ENCODE data around the gene SYNDIG1.

The SYNDIG1 gene

DNA sequence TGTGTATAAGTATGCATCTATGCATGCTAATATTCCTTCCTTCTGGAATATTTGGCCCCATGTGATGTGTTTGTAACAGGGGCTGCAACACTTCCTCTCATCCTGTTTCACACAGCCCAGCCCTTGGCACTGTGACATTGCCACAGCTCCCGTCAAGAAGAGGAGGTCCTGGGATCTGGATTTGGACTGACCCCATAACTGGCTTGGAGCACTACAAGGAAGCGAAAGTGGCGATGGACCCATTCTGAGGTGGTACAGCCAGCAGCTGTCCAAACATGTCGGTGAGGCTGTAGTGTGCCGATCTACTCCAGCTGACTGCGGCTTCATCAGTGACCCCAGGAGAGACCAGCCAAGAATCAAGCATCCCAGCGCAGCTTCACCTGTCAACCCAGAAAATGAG is 18.2 kb downstream of the SYNDIG1 start:
- H3K4me3 ChIP-seq (ENCODE audit: low read depth, low read length) = no peak overlapping the region
- TF ChIP-seq, protein P1, sequence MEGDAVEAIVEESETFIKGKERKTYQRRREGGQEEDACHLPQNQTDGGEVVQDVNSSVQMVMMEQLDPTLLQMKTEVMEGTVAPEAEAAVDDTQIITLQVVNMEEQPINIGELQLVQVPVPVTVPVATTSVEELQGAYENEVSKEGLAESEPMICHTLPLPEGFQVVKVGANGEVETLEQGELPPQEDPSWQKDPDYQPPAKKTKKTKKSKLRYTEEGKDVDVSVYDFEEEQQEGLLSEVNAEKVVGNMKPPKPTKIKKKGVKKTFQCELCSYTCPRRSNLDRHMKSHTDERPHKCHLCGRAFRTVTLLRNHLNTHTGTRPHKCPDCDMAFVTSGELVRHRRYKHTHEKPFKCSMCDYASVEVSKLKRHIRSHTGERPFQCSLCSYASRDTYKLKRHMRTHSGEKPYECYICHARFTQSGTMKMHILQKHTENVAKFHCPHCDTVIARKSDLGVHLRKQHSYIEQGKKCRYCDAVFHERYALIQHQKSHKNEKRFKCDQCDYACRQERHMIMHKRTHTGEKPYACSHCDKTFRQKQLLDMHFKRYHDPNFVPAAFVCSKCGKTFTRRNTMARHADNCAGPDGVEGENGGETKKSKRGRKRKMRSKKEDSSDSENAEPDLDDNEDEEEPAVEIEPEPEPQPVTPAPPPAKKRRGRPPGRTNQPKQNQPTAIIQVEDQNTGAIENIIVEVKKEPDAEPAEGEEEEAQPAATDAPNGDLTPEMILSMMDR (IDR thresholded peaks at IDR 0.05; ENCODE audit: low read depth, low read length, missing control alignments) = no peak
- H3K27ac ChIP-seq = no peak overlapping the region
- DNase-seq = no peak
- H3K36me3 ChIP-seq (replicated peaks) = no peaks in the 10 kb centered on the region
- in situ Hi-C loops (cut with HindIII; ENCODE audit: low pct_ligation_motif_present, low sequenced_read_pairs) = no loop called here
- no peaks in the 10 kb centered on the region for H3K27me3 ChIP-seq (replicated peaks)

DNA sequence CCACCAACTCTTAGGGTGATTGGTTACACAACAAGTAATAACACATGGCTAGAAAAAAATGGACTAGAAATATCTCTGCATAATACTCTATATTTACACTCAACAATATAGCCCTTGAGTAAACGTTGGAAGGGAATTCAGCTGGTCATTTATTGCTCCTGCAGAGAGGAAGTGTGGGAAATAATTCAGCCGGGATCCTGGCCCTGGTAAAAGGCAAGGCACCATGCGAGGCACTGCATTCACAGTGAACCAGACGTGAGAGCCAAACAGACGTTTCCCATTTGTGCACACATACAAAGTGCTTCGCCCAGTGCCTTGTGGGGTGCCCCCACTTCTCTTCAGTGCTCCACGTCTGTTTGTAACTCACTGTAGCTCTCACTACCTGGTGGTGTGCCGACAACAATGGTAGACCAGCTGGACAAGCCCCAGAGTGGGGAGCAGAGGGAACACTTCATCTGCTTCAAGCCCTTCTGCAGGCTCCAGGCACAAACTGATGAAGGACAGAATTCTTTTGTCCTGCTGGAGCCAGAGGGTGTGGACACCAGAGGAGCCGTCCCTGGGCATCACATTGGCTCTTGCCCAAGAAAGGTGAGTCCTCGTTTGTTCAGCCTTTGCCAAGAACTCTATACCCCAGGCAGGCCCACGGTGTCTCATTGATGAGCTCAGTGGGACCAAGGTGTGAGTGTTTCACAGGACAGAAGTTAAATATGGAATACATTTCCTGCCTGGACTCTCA is 18.8 kb downstream of the SYNDIG1 start:
- no peak for DNase-seq
- H3K27me3 ChIP-seq (replicated peaks) = no peaks in the 10 kb centered on the region
- no peak overlapping the region for H3K27ac ChIP-seq
- H3K36me3 ChIP-seq (replicated peaks) = no peaks in the 10 kb centered on the region
- in situ Hi-C loops (cut with HindIII; ENCODE audit: low pct_ligation_motif_present, low sequenced_read_pairs) = no loop called here
- no peak overlapping the region for H3K4me3 ChIP-seq (ENCODE audit: low read depth, low read length)
- TF ChIP-seq, protein P1 (IDR thresholded peaks at IDR 0.05; ENCODE audit: low read depth, low read length, missing control alignments) = no peak

DNA sequence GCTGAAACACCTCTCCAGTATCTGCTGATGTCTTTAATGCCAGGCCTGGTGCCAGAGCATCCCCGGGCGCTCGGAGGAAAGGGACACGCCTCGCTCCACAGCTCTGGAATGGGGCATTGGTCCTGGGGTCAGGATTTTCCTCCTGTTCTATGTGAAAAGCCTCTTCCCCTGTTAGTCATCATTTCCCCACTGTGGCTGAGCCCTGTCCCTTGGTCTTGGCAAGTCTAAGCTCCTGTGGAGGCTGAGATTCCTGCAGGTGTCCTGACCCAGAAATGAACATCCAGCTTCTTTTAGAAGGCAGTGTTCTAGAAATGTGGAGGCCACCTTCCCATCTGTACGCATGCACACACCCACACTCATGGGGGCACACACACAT is 19.4 kb downstream of the SYNDIG1 start:
- H3K4me3 ChIP-seq (ENCODE audit: low read depth, low read length) = no peak overlapping the region
- no peak overlapping the region for H3K27ac ChIP-seq
- TF ChIP-seq, protein P1 (IDR thresholded peaks at IDR 0.05; ENCODE audit: low read depth, low read length, missing control alignments) = no peak
- no peaks in the 10 kb centered on the region for H3K27me3 ChIP-seq (replicated peaks)
- H3K36me3 ChIP-seq (replicated peaks) = no peaks in the 10 kb centered on the region
- in situ Hi-C loops (cut with HindIII; ENCODE audit: low pct_ligation_motif_present, low sequenced_read_pairs) = no loop called here
- DNase-seq = no peak

DNA sequence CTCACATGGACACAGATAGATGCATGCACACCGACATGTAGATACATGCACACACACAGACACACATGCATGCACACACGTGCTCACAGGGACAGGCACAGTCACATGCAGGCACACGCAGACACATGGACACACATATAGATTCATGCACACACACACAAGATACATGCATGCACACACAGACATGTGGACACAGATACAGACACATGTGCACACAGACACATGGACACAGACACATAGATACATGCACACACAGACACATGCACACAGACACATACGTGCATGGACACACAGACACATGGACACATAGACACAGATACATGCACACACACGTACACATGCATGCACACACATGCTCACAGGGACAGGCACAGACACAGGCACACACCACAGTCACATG is 19.8 kb downstream of the SYNDIG1 start:
- no peak overlapping the region for H3K27ac ChIP-seq
- in situ Hi-C loops (cut with HindIII; ENCODE audit: low pct_ligation_motif_present, low sequenced_read_pairs) = no loop called here
- TF ChIP-seq, protein P1 (IDR thresholded peaks at IDR 0.05; ENCODE audit: low read depth, low read length, missing control alignments) = no peak
- H3K27me3 ChIP-seq (replicated peaks) = no peaks in the 10 kb centered on the region
- no peak overlapping the region for H3K4me3 ChIP-seq (ENCODE audit: low read depth, low read length)
- no peaks in the 10 kb centered on the region for H3K36me3 ChIP-seq (replicated peaks)
- DNase-seq = no peak

DNA sequence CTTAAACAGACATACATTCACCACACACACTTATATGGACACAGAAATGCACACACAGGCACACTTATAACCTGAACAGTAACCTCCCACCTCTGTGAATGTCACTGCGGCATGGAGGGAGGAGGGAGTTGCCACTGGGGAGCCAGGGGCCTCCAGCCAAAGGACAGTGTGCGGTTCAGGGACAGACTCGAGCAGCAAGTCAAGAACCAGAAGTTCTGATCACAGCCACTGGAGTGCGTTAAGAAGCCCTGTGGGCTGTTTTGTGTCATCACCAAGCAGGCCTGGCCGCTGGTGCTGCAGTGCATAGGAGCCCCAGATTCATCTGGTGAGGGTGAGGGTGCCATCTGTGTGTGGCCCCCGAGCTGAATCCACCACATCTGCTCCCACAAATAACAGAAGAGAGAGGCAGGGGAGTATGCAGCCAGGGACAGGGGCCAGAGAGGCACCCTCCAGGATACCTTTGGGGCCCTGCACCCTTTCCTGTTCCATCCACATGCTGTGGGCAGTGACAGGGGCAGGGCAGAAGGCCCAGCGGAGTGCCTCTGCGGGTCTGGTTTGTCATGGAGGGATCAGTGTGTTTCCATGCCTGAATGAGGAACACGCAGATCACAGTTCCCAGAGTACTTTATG is 20.3 kb downstream of the SYNDIG1 start:
- H3K27ac ChIP-seq = no peak overlapping the region
- TF ChIP-seq, protein P1 (IDR thresholded peaks at IDR 0.05; ENCODE audit: low read depth, low read length, missing control alignments) = no peak
- H3K27me3 ChIP-seq (replicated peaks) = no peaks in the 10 kb centered on the region
- H3K36me3 ChIP-seq (replicated peaks) = no peaks in the 10 kb centered on the region
- H3K4me3 ChIP-seq (ENCODE audit: low read depth, low read length) = no peak overlapping the region
- no peak for DNase-seq
- in situ Hi-C loops (cut with HindIII; ENCODE audit: low pct_ligation_motif_present, low sequenced_read_pairs) = no loop called here

Data from brain microvascular endothelial cell (primary cell).